HG03460 (cell line): Measurements from ENCODE around the gene CYB561A3.

ENCODE experiments used
- ATAC-seq: cut with Tn5 transposase; IDR thresholded peaks from one replicate; pipeline ENCODE4 v1.9.1; 2021; ENCODE audit not compliant: unreplicated experiment

The CYB561A3 gene

DNA sequence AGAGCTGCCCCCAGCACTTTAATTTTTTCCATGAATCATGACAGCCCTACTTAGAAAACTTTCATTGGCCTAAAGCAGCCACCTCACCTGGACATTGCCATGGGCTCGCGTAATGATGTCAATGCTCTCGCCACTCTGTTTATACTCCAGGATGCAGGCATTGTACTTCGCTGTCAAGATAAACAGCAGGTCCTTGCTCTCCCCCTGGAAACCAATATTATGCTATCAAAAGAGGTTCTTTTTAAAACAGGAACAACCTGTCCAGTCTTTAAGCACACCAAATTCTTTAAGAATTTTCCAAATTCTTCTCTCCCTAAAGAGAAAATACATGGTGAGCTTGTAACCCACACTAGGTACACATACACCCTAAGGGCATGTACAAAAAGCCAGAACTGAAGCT, 31.8 kb downstream of the CYB561A3 start:
- no peak for ATAC-seq

DNA sequence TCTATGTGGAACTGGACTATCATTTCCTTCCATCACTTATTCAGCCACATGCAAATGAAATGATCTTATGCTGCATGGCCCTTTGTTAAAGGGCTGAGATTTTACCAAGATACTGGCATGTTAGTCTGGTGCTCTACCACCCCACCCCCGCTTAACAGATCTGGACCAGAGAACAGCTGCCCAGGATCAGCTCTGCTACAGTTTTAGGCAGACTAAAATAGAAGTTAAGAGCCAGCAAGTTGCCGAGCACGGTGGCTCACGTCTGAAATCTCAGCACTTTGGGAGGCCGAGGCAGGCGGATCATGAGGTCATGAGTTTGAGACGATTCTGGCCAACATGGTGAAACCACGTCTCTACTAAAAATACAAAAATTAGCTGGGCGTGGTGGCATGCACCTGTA, 33.3 kb downstream of the CYB561A3 start:
- ATAC-seq, result no peak

DNA sequence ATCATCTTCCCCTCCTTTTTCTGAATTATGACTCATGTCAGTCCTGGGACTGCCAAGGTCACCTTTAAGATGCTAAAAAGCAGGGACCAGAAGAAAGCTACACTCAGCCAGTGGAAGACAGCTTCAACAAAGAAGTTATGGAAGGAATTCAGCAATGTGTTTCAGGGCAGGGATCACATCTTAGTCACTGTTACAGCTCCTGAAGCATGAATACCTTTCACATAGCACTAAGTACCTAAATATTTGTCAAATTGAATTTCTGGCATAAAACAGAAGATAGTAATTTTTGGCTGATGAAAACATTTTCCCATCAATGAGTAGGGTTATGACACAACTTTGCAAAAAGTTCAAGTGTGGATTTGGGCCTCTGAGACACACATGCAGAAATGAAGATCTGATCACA, 34.0 kb downstream of the CYB561A3 start:
- ATAC-seq, result no peak

DNA sequence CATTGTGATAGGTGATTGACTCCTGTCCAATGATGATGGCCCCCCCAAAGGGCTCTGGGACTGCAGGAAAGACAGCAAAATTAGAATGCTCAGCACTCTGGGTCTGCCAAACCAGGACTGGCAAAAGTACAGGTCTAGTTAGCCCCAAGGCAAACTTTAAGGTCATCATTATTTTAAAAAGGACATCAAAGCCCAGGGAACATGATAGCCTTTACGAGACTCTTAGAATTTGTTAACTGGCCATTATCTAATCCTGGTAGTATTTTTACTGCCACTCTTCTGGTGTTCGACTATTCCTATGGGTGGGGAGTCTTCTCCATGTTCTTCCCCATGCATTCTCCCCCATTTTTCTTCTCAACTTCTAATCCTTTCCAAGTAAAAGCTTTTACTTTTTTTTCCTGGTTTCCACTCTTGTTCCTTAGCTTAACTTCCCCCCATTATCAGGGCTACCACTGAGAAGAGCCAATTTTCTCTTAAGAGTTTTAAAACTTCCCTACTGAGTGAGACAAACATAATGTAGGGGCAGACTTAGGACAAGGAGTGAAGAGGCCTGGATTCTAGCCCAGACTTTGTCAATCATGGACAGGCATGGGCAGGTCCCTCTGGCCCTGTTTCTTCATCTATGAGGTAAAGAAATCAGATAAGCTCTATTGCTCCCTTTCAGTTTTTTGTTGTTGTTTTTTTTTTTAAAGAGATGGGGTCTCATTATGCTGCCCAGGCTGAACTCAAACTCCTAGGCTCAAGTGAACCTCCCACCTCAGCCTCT, 35.9 kb downstream of the CYB561A3 start:
- ATAC-seq, result no peak

DNA sequence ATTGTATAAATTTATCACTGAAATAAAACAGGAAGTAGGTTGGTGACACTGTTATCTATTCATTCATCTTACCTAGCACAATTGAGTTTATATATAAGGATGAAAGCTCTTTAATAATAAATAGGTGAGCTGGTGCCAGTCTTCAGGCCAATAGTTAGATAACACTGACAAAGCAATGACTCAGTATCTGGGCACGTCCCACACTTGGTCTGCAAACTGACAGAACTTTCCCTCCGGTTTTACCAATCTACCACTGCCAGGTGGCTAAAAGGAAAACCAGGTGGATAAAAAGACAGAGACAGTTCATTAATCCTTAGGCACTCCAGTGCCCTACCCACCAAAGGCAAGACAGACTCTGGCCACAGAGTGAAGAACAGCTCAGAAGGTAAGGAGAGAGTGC, 46.4 kb downstream of the CYB561A3 start:
- ATAC-seq, result no peak

- no peak for ATAC-seq
These were observed 50.9 kb downstream of the CYB561A3 start for GRCh38 chr11:61310749-61311148.

DNA sequence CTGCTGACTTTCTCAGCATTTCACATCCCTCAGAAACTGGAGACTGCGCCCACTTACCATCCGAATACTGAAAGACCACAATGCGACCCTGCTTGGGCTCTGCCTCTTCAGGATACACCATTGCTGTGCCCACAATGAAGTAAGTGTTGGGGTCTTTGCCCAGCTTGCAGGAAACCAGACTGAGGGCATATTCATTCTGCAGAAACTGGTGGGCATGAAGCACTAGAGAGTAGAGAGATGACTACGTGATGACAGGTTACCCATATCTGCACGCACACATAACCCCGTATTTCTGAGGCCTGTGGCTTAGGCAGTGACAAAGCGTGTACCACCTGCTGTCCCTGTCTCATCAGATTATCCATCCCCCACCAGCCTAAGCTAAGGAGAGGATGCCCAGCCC, 51.9 kb downstream of the CYB561A3 start:
- no peak for ATAC-seq

GRCh38 chr11:61309141-61309540, 52.5 kb downstream of the CYB561A3 start:
- no peak for ATAC-seq

DNA sequence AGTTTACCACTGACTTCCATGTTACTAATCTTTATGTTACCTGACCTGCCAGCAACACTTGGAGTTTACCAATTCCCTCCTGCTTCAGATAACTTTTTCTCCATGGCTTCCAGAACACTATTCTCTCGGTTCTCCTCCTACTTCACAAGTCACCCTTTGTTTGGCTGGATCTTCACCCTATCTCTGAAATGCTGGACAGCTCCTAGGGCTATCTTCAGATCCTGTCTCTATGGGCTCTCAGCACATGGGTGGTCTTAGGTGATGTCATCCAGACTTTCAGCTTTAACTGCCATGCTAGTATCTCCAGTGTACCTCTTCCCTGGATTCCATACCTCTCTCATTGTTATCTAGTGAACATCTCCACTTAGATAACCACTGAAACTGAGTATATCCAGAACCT, 54.3 kb downstream of the CYB561A3 start:
- no peak for ATAC-seq

DNA sequence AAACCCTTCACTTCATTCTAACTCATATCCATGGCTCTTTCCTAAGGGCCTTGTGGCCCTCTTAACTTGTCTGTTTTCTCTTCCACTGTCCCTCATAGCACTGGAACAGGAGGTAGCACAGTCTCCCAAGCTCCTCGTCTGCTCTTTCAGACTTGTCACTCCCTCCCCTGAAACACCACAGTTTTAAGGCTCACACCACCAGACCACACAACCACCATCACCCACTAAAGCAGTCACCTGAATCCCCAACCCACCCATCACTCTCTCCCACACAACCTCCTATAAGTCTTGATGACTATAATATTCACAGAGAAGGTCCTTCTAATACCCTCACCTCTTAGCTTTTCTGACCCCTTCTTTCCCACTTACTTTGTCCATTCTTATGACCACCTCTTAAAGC, 55.5 kb downstream of the CYB561A3 start:
- no peak for ATAC-seq

DNA sequence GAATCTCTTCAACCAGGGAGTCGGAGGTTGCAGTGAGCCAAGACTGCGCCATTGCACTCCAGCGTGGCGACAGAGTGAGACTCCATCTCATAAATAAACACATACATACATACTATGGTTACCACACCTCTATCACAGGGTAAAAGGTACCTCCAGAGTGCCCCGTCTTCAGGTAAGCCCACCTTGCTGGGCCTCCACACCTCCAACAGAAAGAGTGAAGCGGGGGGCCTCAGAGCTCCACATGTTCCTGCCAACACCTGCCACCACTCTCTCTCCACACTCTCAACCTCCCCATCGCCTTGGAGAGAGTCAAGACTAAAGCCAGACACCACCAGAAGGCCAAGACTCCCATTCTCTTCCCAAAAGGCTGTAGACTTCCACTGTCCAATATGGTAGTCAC, 56.3 kb downstream of the CYB561A3 start:
- no peak for ATAC-seq

GRCh38 chr11:61303725-61304124, 58.0 kb downstream of the CYB561A3 start:
- no peak for ATAC-seq

DNA sequence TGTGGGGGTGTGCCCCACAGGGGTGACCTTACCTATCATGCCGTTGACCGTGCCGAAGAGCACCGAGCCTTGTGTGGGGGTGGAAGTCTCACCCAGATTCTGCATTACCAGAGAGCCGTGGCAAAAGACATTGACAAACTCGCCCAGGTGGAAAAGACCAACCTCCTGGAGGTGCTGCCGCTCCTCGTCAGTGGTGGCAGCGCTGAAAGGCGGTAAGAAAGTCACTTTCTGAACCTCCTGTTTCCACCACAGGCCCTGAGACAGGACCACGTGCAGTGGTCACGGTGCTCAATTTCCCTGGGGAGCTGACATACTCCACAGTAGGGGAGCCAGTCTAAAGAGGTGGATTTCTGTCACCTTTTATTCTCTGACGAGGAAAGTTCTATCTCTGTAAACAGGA, 59.1 kb downstream of the CYB561A3 start:
- no peak for ATAC-seq
